ENCODE data around the gene TMEM59.
A peak's percentile ranks its signal among the peaks of the same experiment; 100 is the strongest.

The TMEM59 gene

DNA sequence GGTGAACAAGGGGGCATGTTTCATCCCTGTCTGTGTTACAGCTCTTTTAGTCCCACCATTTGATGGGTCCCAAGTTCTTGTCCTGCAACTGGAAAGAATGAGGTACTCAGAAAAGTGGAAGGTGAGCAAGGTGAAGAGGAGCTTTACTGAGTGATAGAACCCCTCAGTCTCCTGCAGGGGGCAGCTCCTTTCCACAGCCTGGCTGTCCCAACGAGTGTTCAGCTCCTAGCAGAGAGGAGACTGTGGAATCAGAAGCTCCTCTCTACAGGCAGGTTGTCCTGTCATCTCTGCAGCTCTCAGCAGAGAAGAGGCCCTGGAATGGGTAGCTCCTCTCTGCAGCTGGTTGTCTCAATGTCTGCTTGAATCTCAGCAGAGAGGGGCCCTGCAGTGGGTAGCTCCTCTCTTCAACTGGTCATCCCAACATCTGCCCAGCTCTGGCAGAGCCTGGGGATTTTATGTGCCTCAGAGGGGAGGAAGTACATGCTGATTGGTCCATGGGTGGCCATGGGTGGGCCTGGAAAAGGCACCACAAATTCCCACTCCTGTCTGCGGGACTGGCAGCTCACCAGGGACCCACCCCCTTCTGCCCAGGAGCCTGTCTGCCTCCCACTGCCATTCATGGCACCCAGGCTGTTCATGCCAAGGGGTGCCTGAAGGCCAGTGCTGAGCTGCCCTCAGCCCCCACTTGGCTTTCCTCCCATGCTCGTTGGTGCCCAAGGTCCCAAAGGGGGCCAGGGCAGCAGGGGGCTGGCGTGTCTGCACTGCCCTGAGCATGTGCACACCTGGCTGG lies 60.7 kb downstream of the TMEM59 start:
- no peaks in the 10 kb centered on the region for H3K36me3 ChIP-seq (ENCODE audit: control insufficient read depth in 2 of 2, insufficient read depth in 1 of 2, low read length in 2 of 2)
- POLR2A ChIA-PET = no interaction called here
- H3K4me3 ChIP-seq (ENCODE audit: low read depth, low read length) = no peak overlapping the region
- H3K9me3 ChIP-seq (ENCODE audit: control insufficient read depth, insufficient read depth, low read depth, low read length) = no peaks in the 10 kb centered on the region
- TF ChIP-seq PRDM4 (tag by site-specific recombination; IDR thresholded peaks at IDR 0.05) = no peak
- TF ChIP-seq ZSCAN30 (tag by site-specific recombination; IDR thresholded peaks at IDR 0.05) = no peak
- no peak for TF ChIP-seq ZNF701 (tag by site-specific recombination; IDR thresholded peaks at IDR 0.05)
- no peak for TF ChIP-seq ZBTB7A (tag by site-specific recombination; IDR thresholded peaks at IDR 0.05; ENCODE audit: low read depth)
- no peak for TF ChIP-seq ZNF175 (tag by site-specific recombination; IDR thresholded peaks at IDR 0.05)
- 0 out of 2 replicates have a peak, but pooled peaks have one; percentile 13 for TF ChIP-seq ZNF341 (tag by site-specific recombination; IDR thresholded peaks at IDR 0.05; ENCODE audit: low read depth)
- peak; percentile 17 for TF ChIP-seq SETDB1 (IDR thresholded peaks at IDR 0.05; ENCODE audit: insufficient read length, low read length)
- no peak for TF ChIP-seq FEZF1 (tag by site-specific recombination; IDR thresholded peaks at IDR 0.05)
- TF ChIP-seq, protein P1, sequence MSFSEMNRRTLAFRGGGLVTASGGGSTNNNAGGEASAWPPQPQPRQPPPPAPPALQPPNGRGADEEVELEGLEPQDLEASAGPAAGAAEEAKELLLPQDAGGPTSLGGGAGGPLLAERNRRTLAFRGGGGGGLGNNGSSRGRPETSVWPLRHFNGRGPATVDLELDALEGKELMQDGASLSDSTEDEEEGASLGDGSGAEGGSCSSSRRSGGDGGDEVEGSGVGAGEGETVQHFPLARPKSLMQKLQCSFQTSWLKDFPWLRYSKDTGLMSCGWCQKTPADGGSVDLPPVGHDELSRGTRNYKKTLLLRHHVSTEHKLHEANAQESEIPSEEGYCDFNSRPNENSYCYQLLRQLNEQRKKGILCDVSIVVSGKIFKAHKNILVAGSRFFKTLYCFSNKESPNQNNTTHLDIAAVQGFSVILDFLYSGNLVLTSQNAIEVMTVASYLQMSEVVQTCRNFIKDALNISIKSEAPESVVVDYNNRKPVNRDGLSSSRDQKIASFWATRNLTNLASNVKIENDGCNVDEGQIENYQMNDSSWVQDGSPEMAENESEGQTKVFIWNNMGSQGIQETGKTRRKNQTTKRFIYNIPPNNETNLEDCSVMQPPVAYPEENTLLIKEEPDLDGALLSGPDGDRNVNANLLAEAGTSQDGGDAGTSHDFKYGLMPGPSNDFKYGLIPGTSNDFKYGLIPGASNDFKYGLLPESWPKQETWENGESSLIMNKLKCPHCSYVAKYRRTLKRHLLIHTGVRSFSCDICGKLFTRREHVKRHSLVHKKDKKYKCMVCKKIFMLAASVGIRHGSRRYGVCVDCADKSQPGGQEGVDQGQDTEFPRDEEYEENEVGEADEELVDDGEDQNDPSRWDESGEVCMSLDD (tag by site-specific recombination; IDR thresholded peaks at IDR 0.05) = no peak
- no peak for TF ChIP-seq ZNF560 (tag by site-specific recombination; IDR thresholded peaks at IDR 0.05; ENCODE audit: borderline replicate concordance)
- no peak for TF ChIP-seq KLF7 (tag by site-specific recombination; IDR thresholded peaks at IDR 0.05; ENCODE audit: borderline replicate concordance)
- peak; percentile 13; the same call in 1 of the 2 replicates for TF ChIP-seq ZNF654 (tag by site-specific recombination; IDR thresholded peaks at IDR 0.05; ENCODE audit: low read depth)
- TF ChIP-seq ZNF394 (tag by site-specific recombination; IDR thresholded peaks at IDR 0.05; ENCODE audit: borderline replicate concordance) = no peak
- no peak overlapping the region for H3K27ac ChIP-seq (ENCODE audit: extremely low read depth, low read depth, low read length)
- CTCF ChIA-PET = interaction anchor here (0.8 to 1.1 kb wide), 7 partner anchors 9 to 148 kb away, joined by 3 to 9 read pairs (median 4); no protein-coding TSS in a partner anchor
- H3K4me1 ChIP-seq (ENCODE audit: control insufficient read depth, insufficient read depth, low read length) = no peaks in the 10 kb centered on the region

DNA sequence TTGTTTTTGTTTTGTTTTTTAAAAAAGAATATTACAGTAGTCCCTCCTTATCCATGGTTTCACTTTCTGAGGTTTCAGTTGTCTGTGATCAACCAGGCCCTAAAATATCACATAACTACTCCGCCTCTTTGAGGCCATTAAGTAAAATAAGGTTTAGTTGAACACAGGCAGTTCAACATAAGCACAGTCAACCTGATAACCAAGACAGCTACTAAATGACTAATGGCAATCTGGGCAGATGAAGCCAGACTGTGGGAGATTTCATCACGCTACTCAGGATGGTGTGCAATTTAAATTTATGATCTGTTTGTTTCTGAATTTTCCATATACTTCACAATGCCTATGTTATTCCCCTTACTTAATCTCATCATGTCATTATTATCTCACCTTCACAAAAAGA lies 65.1 kb downstream of the TMEM59 start:
- H3K36me3 ChIP-seq (ENCODE audit: control insufficient read depth in 2 of 2, insufficient read depth in 1 of 2, low read length in 2 of 2) = no peaks in the 10 kb centered on the region
- H3K4me3 ChIP-seq (ENCODE audit: low read depth, low read length) = no peak overlapping the region
- H3K9me3 ChIP-seq (ENCODE audit: control insufficient read depth, insufficient read depth, low read depth, low read length) = no peaks in the 10 kb centered on the region
- POLR2A ChIA-PET = no interaction called here
- TF ChIP-seq PRDM4 (tag by site-specific recombination; IDR thresholded peaks at IDR 0.05) (no peak), ZNF335 (tag by site-specific recombination; conservative IDR thresholded peaks at IDR 0.05) (peak; percentile 33; the same call in 1 of the 2 replicates)
- CTCF ChIA-PET = no interaction called here
- H3K27ac ChIP-seq (ENCODE audit: extremely low read depth, low read depth, low read length) = no peak overlapping the region
- no peaks in the 10 kb centered on the region for H3K4me1 ChIP-seq (ENCODE audit: control insufficient read depth, insufficient read depth, low read length)

Data from HEK293 (cell line).